COR-L47 (cell line): ENCODE measurements around the gene TCF7L1.

Source experiments
- DNase-seq: peaks from one replicate; lab custom pipeline; 2025; lab: John Stamatoyannopoulos, UW

The TCF7L1 gene

DNA sequence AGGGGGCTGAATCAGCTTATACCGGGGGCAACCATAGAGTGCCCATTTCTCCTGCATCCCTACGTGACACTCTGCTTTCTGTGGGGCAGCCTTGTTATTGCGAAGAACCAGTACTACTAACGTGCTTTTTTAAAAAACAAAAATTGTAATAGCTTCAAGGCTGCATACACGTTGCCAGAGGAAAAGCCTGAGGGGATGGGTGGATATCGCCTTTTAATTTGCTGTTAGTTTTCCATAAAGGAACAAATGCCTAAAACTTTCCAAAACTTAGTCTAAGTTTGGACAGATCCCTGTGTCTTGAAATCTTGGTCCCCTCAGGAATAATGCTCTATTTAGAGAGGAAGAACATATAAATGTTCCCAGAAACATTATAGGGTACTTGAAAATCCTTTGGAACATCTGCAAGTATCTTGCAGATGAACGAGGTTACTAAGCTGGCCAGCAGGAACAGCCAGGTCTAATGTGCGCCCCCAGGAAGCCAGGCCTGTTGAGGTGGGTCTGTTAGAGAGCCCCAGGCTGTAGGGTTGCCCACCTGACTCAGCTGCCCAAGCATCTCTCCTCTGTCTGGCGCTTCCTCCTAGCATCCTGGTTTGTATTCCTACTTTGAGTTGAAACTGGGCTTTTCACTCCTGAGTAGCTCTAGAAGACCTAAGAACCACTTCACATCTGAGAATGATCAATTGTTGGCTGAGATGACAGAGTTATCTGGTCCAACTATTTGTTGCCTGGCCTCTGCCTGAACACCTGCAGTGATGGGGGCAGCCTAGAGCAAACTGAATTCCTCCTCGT is 97.7 kb downstream of the TCF7L1 start:
- DNase-seq = no peak

GRCh38 chr2:85231468-85231805 is 98.2 kb downstream of the TCF7L1 start:
- no peak for DNase-seq

- no peak for DNase-seq
These were observed 98.8 kb downstream of the TCF7L1 start for GRCh38 chr2:85231952-85232351.

DNA sequence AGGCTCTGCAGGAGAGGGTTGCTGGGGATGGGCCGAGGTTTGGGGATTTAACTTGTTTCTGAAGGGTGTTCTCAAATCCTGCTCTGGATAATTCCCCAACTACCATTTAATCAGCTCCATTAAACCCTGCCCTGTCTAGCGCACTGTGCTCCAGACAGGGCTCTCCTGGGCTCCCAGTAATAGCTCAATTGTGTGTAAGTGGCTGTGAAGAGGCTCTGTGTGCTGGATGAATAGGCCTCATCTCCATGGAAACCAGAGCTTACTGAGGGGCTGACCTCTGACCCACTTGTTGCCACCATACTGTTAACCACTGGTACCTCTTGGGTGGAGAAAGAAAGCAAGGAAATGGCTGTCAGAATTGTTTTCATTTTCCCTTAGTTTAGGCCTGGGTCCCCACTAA is 101.7 kb downstream of the TCF7L1 start:
- DNase-seq = peak; percentile 28

DNA sequence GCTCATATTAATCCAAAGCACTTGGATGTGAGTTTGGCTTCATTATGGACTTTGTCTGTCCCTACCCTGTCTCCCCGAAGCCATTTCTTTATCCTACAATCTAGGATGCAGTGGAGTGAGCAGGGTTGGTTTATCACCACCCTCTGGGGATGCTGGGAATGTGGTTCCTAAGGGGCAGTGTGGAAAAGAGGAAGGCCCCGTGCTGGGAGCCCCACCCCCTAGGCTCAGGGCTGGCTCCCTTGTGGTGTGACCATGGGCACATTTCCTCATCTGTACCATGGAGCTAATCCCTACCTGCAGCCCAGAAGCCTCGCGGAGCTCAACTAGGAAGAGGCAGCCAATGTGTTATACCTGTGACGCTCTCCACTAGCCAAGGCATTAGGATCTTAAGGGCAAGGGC is 102.1 kb downstream of the TCF7L1 start:
- no peak for DNase-seq

- DNase-seq = no peak
These were observed 102.9 kb downstream of the TCF7L1 start for GRCh38 chr2:85236084-85236483.

DNA sequence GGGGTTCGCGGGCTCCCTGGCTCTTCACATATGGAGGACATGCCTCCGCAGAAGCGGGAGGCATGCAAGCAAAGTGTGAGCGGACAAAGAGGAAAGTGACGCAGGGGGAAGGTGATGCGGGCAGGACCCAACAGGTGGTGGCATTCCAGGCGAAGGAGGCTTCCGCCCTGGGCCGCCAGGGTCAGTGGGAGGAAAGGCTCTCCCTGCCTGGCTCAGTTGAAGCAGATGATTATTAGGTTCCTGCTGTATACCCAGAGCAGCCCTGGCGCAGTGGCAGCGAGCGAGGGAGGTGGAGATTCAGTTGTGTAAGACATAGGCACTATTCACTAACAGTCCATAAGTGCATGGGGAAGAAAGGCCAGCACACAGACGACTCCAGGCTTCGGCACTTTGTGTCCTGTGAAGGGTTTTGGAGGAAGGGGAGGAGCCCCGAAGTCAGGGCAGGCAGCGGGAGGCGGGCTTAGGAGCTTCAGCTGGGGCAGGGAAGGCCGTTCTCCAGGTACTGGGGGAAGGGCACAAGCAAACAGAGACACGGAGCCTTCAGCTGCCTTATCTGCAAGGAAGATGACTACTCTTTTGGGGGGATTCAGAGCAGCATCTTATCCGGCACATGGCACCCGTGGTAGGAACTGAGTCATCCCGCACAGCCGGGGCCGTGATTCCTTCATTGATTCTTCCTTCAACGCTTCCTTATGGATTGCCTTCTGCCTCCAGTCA is 104.8 kb downstream of the TCF7L1 start:
- DNase-seq = no peak

DNA sequence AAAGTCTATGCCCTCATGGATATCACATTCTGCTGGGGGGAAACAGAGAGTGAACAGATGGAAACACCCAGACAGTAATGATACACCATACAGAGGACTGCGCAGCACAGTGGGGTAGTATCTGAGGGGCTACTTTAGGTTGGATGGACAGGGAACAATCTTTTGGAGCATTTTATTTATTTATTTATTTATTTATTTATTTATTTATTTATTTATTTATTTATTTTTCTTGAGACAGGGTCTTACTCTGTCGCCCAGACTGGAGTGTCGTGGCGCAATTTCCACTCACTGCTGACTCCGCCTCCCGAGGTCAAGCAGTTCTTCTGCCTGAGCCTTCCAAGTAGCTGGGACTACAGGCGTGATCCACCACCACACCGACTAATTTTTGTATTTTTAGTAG is 105.4 kb downstream of the TCF7L1 start:
- DNase-seq = no peak

DNA sequence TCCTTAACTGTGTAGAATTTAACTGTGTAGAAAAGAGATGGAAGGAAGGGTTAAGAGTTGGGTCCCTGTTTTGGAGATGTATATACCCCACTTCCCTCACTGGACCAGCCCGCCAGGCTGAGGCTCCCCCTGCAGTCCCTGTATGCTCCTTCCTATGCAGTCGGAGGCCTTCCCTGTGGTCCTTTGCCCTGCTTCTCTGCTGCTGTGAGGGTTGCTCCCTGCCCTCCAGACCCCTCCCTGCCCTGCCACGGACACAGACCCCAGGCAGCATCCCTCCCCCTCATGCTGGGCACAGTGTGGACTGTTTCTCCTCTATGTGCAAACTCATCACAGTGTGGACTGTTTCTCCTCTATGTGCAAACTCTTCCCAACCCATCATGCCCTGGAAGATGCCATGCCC is 105.9 kb downstream of the TCF7L1 start:
- DNase-seq = no peak

GRCh38 chr2:85240055-85240454 is 106.9 kb downstream of the TCF7L1 start:
- DNase-seq = no peak

- DNase-seq = no peak
These were observed 109.1 kb downstream of the TCF7L1 start for GRCh38 chr2:85242321-85242720.

DNA sequence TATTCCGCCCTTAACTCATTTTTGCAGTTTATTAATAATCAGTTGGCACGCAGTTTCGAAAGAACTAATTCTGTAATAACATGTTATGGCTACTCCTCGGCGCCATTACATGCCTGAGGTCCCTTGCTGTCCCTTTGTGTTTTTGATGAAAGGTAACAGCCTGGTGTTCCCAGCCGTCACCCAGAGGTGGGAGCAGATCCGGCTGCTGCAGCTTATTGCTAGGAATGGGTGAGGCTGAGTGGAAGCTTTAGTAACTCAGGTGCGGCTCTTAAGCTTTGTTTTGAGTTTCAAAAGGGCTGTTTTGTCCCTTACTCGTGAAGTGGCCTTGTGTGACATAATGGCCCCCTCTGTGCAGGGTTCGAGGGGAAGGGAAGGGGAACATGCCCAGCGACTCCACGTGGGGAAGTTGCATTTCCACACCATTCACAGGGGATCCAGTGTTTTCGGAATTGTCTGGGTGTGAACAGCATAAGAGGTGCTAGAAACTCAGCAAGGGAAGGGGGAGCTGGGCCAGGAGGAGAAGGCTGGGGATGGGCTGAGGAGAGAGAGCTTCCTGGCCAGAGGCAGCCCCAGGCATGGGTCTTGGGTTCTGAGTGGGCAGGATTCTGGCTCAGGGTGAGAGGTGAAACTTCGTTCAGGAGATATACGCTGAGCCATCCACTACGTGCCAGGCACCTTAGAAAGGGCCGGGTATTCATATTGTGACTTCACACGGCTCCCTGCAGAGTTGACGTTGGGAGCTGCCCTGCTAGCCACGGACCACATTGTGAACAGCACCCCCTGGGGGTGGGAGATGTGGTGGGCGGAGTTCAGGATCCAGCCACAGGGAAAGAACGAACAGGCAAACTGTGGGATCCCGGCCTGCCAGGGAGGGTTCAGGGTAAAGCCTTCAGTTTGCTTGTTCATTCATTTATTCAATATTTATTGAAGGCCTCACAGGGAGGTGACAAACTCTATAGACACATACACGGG is 110.2 kb downstream of the TCF7L1 start:
- DNase-seq = no peak

DNA sequence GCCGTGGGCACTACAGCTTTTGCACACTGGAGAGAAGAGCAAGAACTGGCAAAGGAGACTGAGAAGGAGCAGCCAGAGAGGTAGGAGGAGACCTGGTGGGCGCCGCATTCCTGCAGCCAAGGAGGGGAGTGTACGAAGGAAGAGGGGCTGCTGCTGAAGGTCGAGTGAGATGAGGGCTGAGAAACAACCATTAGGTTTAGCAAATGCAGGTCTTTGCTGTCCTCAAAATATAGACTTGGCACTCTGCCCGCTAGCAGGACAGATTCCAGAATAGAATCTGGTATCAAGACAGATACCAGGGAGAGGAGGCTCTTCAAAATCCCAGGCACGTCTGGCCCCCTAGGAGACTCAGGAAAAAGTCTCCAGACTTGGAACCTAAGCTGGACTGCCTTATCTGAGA is 111.6 kb downstream of the TCF7L1 start:
- DNase-seq = no peak

DNA sequence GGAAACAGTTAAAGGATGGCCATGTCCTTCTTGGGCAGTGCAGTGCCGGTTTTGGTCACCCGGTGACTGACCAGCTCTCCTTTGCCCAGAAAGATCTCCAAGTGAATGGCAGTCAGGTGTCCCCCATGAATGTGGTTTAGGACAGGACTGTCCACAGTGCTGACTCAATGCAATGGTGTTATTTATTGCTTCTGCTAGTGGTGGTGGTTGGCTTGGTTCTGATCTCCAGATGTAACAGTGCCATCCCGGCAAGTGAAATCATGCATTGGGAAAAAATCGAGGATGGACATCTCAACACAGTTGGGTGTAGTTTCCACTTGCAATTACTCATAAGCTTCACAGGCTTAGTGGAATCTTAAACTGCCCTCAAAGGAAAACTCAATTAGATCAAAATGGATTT is 112.7 kb downstream of the TCF7L1 start:
- DNase-seq = no peak

- DNase-seq = no peak
These were observed 113.2 kb downstream of the TCF7L1 start for GRCh38 chr2:85246348-85246747.

GRCh38 chr2:85247610-85248009 is 114.4 kb downstream of the TCF7L1 start:
- no peak for DNase-seq

DNA sequence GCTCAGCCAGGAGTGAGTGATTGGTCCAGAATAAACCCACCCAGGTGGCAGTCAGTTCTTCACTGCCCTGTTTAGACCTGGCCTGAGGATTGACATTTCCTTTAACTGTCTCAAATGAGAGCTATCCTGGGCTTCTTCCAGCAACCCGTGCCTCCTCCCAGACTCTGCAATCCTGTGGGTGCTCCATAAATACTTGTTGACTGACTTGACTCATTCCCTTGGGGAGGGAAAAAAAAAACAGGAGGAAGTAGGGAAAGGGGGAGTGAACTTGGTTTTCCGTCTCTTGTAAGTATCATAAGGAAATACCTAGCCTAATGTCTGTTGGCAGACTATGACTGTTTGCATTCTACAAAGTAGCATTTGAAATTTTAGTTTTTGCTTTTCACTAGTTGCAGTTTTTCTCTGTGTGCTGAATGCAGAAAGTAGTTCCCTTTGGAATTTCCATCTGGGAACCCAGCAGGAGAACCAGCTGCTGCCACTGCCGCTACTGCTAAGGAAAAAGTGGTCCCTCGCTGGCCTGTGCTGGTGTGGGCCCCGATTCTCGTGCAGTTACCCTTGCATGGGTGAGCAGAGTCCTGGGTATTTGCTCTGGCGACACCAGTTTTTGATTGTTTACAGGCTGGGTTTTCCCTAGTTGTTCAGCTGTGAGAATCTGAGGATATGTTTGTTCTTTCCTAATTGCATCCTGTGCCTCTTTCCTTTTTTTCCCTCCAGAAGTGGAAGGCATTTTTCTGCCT is 115.7 kb downstream of the TCF7L1 start:
- no peak for DNase-seq

- DNase-seq = no peak
These were observed 116.9 kb downstream of the TCF7L1 start for GRCh38 chr2:85250045-85250444.

GRCh38 chr2:85251070-85251616 is 118.0 kb downstream of the TCF7L1 start:
- DNase-seq = no peak

- DNase-seq = no peak
These were observed 120.7 kb downstream of the TCF7L1 start for GRCh38 chr2:85253890-85254289.

- DNase-seq = no peak
These were observed 121.5 kb downstream of the TCF7L1 start for GRCh38 chr2:85254540-85255300.
